Gastroesophageal sphincter (tissue), 3 donors: ENCODE data around the gene ADRM1.

Experiments
- POLR2A ChIP-seq, 2 donors: fragments of 450-650 bp; IDR thresholded peaks; one replicate each; pipeline ENCODE4 v1.6.1; 2017; ENCODE audit warnings: antibody characterized with exemption in 2 of 2, mild to moderate bottlenecking in 2 of 2, moderate library complexity in 1 of 2
- POLR2AphosphoS5 ChIP-seq: sonication (generic); formaldehyde crosslinking; IDR thresholded peaks from one replicate; pipeline ENCODE4 v1.6.1; 2017; ENCODE audit warnings: antibody characterized with exemption
- TF ChIP-seq, protein P1 (sequence below), 4 experiments: fragments of 200-600 bp in 2 of 4; fragments of 450-650 bp in 2 of 4; sonication (generic) in 1 of 4; IDR thresholded peaks; one replicate each; pipeline ENCODE4 v1.5.1; 2017 to 2019; ENCODE audit warnings: antibody characterized with exemption in 4 of 4, mild to moderate bottlenecking in 2 of 4, moderate library complexity in 2 of 4

DNA sequence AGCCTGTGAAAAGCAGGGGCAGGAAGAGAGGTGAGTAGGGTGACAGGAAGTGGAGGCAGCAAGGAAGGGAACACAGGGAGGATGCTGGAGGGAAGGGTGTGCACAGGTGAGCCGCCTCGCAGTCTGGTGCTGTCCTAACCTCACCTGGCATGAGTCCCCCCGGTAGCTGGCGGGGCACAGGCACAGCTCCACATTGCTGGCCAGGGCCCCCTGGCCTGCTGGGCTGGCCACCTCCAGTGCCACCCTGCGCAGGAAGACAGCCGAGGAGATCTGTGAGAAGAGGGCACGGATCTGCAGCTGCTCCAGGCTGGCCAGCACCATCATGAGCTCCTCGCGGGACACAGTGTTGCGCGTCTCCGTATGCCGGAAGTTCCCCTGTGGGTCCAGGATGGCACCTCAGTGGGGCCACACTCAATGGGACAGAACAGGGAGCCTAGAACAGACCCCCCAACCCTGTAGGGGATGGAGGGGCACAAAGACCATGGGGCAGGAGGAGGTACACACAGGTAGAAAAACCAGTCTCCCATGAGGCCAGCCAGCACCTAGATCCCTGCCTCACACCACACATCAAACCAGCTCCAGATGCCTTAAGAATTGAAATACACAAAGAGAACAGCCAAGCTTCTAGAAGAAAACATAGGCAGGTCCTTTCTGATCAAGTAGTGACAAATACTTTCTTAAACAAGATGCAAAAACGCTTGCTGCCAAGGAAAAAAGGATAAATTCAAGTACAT lies 22.5 kb downstream of the ADRM1 start:
- no peak for TF ChIP-seq POLR2AphosphoS5
- TF ChIP-seq, protein P1, sequence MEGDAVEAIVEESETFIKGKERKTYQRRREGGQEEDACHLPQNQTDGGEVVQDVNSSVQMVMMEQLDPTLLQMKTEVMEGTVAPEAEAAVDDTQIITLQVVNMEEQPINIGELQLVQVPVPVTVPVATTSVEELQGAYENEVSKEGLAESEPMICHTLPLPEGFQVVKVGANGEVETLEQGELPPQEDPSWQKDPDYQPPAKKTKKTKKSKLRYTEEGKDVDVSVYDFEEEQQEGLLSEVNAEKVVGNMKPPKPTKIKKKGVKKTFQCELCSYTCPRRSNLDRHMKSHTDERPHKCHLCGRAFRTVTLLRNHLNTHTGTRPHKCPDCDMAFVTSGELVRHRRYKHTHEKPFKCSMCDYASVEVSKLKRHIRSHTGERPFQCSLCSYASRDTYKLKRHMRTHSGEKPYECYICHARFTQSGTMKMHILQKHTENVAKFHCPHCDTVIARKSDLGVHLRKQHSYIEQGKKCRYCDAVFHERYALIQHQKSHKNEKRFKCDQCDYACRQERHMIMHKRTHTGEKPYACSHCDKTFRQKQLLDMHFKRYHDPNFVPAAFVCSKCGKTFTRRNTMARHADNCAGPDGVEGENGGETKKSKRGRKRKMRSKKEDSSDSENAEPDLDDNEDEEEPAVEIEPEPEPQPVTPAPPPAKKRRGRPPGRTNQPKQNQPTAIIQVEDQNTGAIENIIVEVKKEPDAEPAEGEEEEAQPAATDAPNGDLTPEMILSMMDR (IDR thresholded peaks at IDR 0.05) = no peak
- TF ChIP-seq POLR2A (IDR thresholded peaks at IDR 0.05) = no peak
